H1 (cell line): ENCODE data around the gene IL31RA.

ENCODE experiments used
- MAX ChIP-seq: IDR thresholded peaks from 2 replicates; pipeline ENCODE4 v1.6.1; 2012; ENCODE audit warnings: inconsistent platforms
- POLR2A ChIP-seq, 2 experiments: IDR thresholded peaks; 1 replicate in 1 of 2; 2 replicates in 1 of 2; pipeline ENCODE4 v1.6.1; 2011; ENCODE audit warnings: low read depth in 2 of 2, low read length in 2 of 2, mild to moderate bottlenecking in 2 of 2; ENCODE audit errors: control extremely low read depth in 1 of 2
- TF ChIP-seq, protein P1 (sequence below), 3 experiments: IDR thresholded peaks; 1 replicate in 2 of 3; 2 replicates in 1 of 3; pipeline versions ENCODE4 v1.5.1 to v1.6.1; 2011; ENCODE audit warnings: low read length in 3 of 3, mild to moderate bottlenecking in 3 of 3, inconsistent platforms in 2 of 3, low read depth in 1 of 3, moderate library complexity in 1 of 3; ENCODE audit not compliant: insufficient read depth in 1 of 3; ENCODE audit errors: control extremely low read depth in 1 of 3

DNA sequence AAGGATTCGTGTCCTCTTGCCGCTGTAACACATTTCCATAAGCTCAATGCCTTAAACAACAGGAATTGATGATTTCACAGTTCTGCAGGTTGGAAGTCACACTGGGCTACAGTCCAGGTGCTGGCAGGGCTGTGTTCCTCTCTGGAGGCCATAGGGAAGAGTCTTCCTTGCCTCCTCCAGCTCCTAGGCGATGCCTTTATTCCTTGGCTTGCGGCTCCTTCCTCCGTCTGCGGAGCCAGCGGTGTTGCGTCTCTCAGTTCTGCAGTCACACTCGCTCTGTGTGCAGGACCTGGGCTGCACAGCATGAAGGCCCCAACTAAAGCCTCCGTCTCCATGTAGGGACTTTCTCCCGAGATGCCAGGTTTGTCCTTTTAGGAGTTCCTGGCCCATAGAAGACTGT is 73.6 kb downstream of the IL31RA start:
- TF ChIP-seq, protein P1, sequence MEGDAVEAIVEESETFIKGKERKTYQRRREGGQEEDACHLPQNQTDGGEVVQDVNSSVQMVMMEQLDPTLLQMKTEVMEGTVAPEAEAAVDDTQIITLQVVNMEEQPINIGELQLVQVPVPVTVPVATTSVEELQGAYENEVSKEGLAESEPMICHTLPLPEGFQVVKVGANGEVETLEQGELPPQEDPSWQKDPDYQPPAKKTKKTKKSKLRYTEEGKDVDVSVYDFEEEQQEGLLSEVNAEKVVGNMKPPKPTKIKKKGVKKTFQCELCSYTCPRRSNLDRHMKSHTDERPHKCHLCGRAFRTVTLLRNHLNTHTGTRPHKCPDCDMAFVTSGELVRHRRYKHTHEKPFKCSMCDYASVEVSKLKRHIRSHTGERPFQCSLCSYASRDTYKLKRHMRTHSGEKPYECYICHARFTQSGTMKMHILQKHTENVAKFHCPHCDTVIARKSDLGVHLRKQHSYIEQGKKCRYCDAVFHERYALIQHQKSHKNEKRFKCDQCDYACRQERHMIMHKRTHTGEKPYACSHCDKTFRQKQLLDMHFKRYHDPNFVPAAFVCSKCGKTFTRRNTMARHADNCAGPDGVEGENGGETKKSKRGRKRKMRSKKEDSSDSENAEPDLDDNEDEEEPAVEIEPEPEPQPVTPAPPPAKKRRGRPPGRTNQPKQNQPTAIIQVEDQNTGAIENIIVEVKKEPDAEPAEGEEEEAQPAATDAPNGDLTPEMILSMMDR (IDR thresholded peaks at IDR 0.05; ENCODE audit: control extremely low read depth in 1 of 3, insufficient read depth in 1 of 3, low read depth in 1 of 3, low read length in 3 of 3), result no peak
- no peak for TF ChIP-seq POLR2A (IDR thresholded peaks at IDR 0.05; ENCODE audit: control extremely low read depth in 1 of 2, low read depth in 2 of 2, low read length in 2 of 2)
- no peak for TF ChIP-seq MAX
